ENCODE results near the gene CST9. TPM values are rescaled to one million over a fixed set of nuclear protein-coding genes. Genes with fewer than 3 reads are reported as not detected.

The CST9 gene, protein sequence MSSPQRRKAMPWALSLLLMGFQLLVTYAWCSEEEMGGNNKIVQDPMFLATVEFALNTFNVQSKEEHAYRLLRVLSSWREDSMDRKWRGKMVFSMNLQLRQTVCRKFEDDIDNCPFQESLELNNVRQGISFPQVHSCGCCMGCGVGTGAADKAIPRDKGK
- total RNA-seq: not detected

DNA sequence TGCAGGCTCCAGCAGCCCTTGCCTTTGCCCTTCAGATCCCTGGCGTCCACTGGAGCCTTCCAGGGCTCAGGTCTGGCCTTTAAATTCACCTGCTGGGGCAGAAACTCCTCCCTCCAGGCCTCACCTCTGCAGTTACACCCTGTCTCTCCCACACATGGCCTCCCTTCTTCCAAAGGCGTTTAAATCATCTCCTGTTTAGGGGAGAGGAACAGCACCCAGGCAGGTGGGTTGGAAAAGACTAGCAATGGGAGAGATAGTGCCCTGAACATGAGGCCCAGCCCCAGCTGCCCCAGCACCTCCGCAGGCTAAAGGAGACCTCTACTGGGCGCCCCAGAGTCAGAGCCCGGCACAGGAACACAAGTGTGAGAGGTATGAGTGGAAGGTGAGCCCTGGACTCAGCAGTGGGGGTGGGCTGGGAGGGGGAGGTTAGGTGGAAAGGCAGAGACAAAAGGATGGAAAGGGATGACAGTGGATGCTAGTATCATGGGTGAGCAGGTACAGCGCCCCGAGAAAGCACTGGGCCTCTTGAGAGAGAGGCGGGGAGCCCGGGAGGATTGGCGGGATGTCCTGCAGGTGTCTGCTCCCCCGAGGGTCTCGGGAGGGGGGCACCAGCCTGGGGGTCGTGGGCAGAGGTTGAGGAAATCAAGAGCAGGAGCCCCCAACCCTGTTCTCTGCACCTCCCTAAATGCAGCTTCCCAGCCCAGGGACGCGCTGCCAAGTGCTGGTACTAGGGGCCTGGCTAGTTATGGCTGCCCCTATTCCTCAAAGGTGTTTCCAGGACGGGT, at the start of gene CST9:
Gene CST9 (minus strand): TSS at position 51 of the 785 bp plus-strand sequence. CDS start 53 bp downstream, outside the sequence.
- Histone ChIP-seq H3K27me3 (no peaks in the 10 kb centered on the region), H3K27ac (replicated peaks in 1 of 4) (peak within 1 kb of the TSS in 3 of 4 donors; percentile 22 to 63 (median 26)), H3K4me1 (peaks cover 0 to 57% (median 38%) of the 10 kb centered on the region in 4 donors), H3K36me3 (no peaks in the 10 kb centered on the region), H3K4me3 (no peak within 1 kb of the TSS), H3K9me3 (no peaks in the 10 kb centered on the region)
- intact Hi-C loops (cut with DNase I): loop anchor here (5.0 kb wide), 1 partner anchor 184 kb away; the partner anchor contains the start of gene NAPB
- TF ChIP-seq CTCF (IDR thresholded peaks at IDR 0.05): no peak
- no peak for TF ChIP-seq EP300 (IDR thresholded peaks at IDR 0.05)
- TF ChIP-seq POLR2A (IDR thresholded peaks at IDR 0.05; ENCODE audit: low read depth): no peak
- TF ChIP-seq POLR2AphosphoS5 (IDR thresholded peaks at IDR 0.05): no peak
- peak; percentile 39 for DNase-seq (ENCODE audit: extremely low spot score)
- WGBS: 67% methylated on average over 14 of the region's 16 CpGs

DNA sequence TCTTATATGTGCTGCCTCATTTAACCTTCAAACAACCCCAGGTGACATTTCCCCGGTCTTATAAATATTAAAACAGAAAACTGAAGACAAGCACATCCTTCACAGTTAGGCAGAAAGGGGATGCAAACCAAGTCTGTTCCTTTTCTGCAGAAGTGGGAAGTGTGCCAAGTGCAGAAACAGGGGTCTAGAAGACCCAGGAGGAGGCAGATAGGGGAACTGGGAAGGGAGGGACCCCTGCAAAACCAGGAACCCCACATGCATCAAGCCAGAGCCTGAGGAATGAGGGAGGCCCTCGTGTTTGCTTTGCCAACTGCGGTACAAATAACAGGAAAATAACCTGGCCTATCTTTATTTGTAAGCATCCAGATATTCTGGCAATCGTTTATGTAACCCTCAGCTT, 49.0 kb upstream of the CST9 start:
- peaks cover 0 to 15% (median 0%) of the 10 kb centered on the region in 4 donors for H3K27me3 ChIP-seq
- H3K9me3 ChIP-seq: no peaks in the 10 kb centered on the region
- DNase-seq (ENCODE audit: extremely low spot score): peak; percentile 29
- H3K27ac ChIP-seq (replicated peaks in 1 of 4): peak overlapping the region; percentile 60 to 77 (median 70)
- peaks cover 19 to 42% (median 34%) of the 10 kb centered on the region in 4 donors for H3K4me1 ChIP-seq
- no peaks in the 10 kb centered on the region for H3K36me3 ChIP-seq
- WGBS: 58% methylated on average over 4 of the region's 4 CpGs
- intact Hi-C loops (cut with DNase I): no loop called here
- TF ChIP-seq CTCF (IDR thresholded peaks at IDR 0.05) (no peak), POLR2AphosphoS5 (IDR thresholded peaks at IDR 0.05) (no peak), POLR2A (IDR thresholded peaks at IDR 0.05; ENCODE audit: low read depth) (no peak), EP300 (IDR thresholded peaks at IDR 0.05) (no peak)
- H3K4me3 ChIP-seq: no peak overlapping the region

DNA sequence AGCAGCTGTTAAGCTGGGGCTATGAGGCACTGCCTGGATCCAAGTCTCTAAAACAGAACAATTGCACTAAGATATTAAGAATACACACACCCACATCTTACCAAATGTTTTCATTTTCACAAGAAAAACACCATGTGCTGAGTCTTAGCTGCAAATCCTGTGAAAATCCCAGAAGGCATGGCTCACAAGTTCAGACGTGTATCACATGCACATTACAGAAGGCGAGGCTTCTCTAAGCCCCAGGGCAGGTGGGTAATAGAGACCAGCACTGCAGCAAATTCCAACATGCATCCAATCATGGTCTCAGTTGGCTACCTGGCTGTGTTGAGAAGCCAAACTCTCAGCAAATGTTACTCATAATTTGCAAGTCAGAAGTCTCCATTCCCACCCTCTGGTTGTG, 48.3 kb upstream of the CST9 start:
- Histone ChIP-seq H3K27ac (replicated peaks in 1 of 4) (peak overlapping the region; percentile 60 to 77 (median 70)), H3K27me3 (peaks cover 0 to 15% (median 0%) of the 10 kb centered on the region in 4 donors), H3K4me1 (peaks cover 19 to 42% (median 34%) of the 10 kb centered on the region in 4 donors), H3K9me3 (no peaks in the 10 kb centered on the region), H3K4me3 (no peak overlapping the region), H3K36me3 (no peaks in the 10 kb centered on the region)
- 62% methylated on average over 2 of the region's 2 CpGs for WGBS
- intact Hi-C loops (cut with DNase I): no loop called here
- peak; percentile 45 for DNase-seq (ENCODE audit: extremely low spot score)
- TF ChIP-seq POLR2A (IDR thresholded peaks at IDR 0.05; ENCODE audit: low read depth) (no peak), CTCF (IDR thresholded peaks at IDR 0.05) (no peak), POLR2AphosphoS5 (IDR thresholded peaks at IDR 0.05) (no peak), EP300 (IDR thresholded peaks at IDR 0.05) (no peak)

- Histone ChIP-seq H3K27me3 (peaks cover 0 to 15% (median 0%) of the 10 kb centered on the region in 4 donors), H3K4me1 (peaks cover 19 to 42% (median 34%) of the 10 kb centered on the region in 4 donors), H3K36me3 (no peaks in the 10 kb centered on the region), H3K27ac (replicated peaks in 1 of 4) (peak overlapping the region; percentile 18 to 77 (median 52)), H3K9me3 (no peaks in the 10 kb centered on the region), H3K4me3 (no peak overlapping the region)
- TF ChIP-seq CTCF (IDR thresholded peaks at IDR 0.05) (no peak), POLR2A (IDR thresholded peaks at IDR 0.05; ENCODE audit: low read depth) (no peak), POLR2AphosphoS5 (IDR thresholded peaks at IDR 0.05) (no peak), EP300 (IDR thresholded peaks at IDR 0.05) (no peak)
- intact Hi-C loops (cut with DNase I): no loop called here
- 93% methylated on average over 3 of the region's 3 CpGs for WGBS
- peak; percentile 60 for DNase-seq (ENCODE audit: extremely low spot score)
Measured at GRCh38 chr20:23653400-23653938, 47.8 kb upstream of the CST9 start.

All from esophagus muscularis mucosa (tissue), 4 donors.